Subcutaneous abdominal adipose tissue (tissue), 5 donors: ENCODE results near the gene LDB1.
A peak's percentile ranks its signal among the peaks of the same experiment; 100 is the strongest.

Source experiments
- H3K27ac ChIP-seq: one replicate; pipeline ENCODE4 v1.7.0; 2013; ENCODE audit warnings: low read depth, mild to moderate bottlenecking, inconsistent platforms, low read length, moderate library complexity
- H3K27me3 ChIP-seq, 5 donors: one replicate each; pipeline ENCODE4 v1.7.0; 2013; ENCODE audit warnings: low read length in 5 of 5, inconsistent platforms in 1 of 5; ENCODE audit not compliant: control insufficient read depth in 5 of 5, insufficient read depth in 4 of 5
- H3K36me3 ChIP-seq, 5 donors: one replicate each; pipeline ENCODE4 v1.7.0; 2013; ENCODE audit warnings: low read length in 5 of 5; ENCODE audit not compliant: control insufficient read depth in 5 of 5, insufficient read depth in 5 of 5
- H3K4me1 ChIP-seq, 5 donors: one replicate each; pipeline ENCODE4 v1.7.0; 2013; ENCODE audit warnings: low read length in 5 of 5, mild to moderate bottlenecking in 3 of 5, moderate library complexity in 1 of 5; ENCODE audit not compliant: control insufficient read depth in 5 of 5, insufficient read depth in 5 of 5
- H3K4me3 ChIP-seq, 5 donors: one replicate each; pipeline ENCODE4 v1.7.0; 2013; ENCODE audit warnings: low read length in 5 of 5, low read depth in 1 of 5
- H3K9ac ChIP-seq, 5 donors: one replicate each; pipeline ENCODE4 v1.7.0; 2013; ENCODE audit warnings: low read length in 5 of 5, mild to moderate bottlenecking in 4 of 5, moderate library complexity in 3 of 5
- H3K9me3 ChIP-seq, 5 donors: one replicate each; pipeline ENCODE4 v1.7.0; 2013; ENCODE audit warnings: low read length in 5 of 5; ENCODE audit not compliant: control insufficient read depth in 5 of 5
- donor health status: healthy.
- donor health status: healthy.
- donor health status: healthy.
- donor health status: healthy.
- donor health status: healthy.

LDB1 gene

GRCh38 chr10:102086196-102086595, 34.0 kb downstream of the LDB1 start:
- Histone ChIP-seq H3K36me3 (no peaks in the 10 kb centered on the region), H3K4me1 (no peaks in the 10 kb centered on the region), H3K9me3 (no peaks in the 10 kb centered on the region), H3K27me3 (no peaks in the 10 kb centered on the region), H3K4me3 (no peak overlapping the region), H3K27ac (no peak overlapping the region), H3K9ac (no peak overlapping the region)

- Histone ChIP-seq H3K4me3 (no peak overlapping the region), H3K27me3 (no peaks in the 10 kb centered on the region)
Observed at GRCh38 chr10:102085336-102085735, 34.8 kb downstream of the LDB1 start.

GRCh38 chr10:102083541-102083940, 36.6 kb downstream of the LDB1 start:
- H3K27me3 ChIP-seq = no peaks in the 10 kb centered on the region

More at GRCh38 chr10:102085336-102085735, 34.8 kb downstream of the LDB1 start:
- H3K27ac ChIP-seq = no peak overlapping the region
- no peaks in the 10 kb centered on the region for H3K9me3 ChIP-seq
- H3K4me1 ChIP-seq = no peaks in the 10 kb centered on the region
- no peak overlapping the region for H3K9ac ChIP-seq
- no peaks in the 10 kb centered on the region for H3K36me3 ChIP-seq

GRCh38 chr10:102072673-102073527, 47.3 kb downstream of the LDB1 start:
- peaks cover 0 to 12% (median 0%) of the 10 kb centered on the region in 5 donors for H3K36me3 ChIP-seq
- H3K27me3 ChIP-seq = no peaks in the 10 kb centered on the region
- H3K27ac ChIP-seq = no peak overlapping the region
- no peaks in the 10 kb centered on the region for H3K9me3 ChIP-seq
- peaks cover 0 to 16% (median 9%) of the 10 kb centered on the region in 5 donors for H3K4me1 ChIP-seq
- H3K9ac ChIP-seq = no peak overlapping the region
- H3K4me3 ChIP-seq = no peak overlapping the region

More at GRCh38 chr10:102083541-102083940, 36.6 kb downstream of the LDB1 start:
- H3K36me3 ChIP-seq = no peaks in the 10 kb centered on the region
- no peaks in the 10 kb centered on the region for H3K9me3 ChIP-seq
- no peaks in the 10 kb centered on the region for H3K4me1 ChIP-seq
- H3K9ac ChIP-seq = no peak overlapping the region
- no peak overlapping the region for H3K4me3 ChIP-seq
- no peak overlapping the region for H3K27ac ChIP-seq

- Histone ChIP-seq H3K4me1 (peaks cover 9 to 44% (median 35%) of the 10 kb centered on the region in 5 donors), H3K36me3 (peaks cover 0 to 26% (median 5%) of the 10 kb centered on the region in 5 donors)
Observed at GRCh38 chr10:102069071-102069470, 51.1 kb downstream of the LDB1 start.

GRCh38 chr10:102068216-102068615, 52.0 kb downstream of the LDB1 start:
- Histone ChIP-seq H3K9me3 (no peaks in the 10 kb centered on the region), H3K4me3 (no peak overlapping the region), H3K4me1 (peaks cover 9 to 44% (median 35%) of the 10 kb centered on the region in 5 donors), H3K9ac (peak overlapping the region in 1 of 5 donors; percentile 39), H3K27ac (no peak overlapping the region), H3K27me3 (no peaks in the 10 kb centered on the region), H3K36me3 (peaks cover 0 to 26% (median 5%) of the 10 kb centered on the region in 5 donors)

More at GRCh38 chr10:102069071-102069470, 51.1 kb downstream of the LDB1 start:
- Histone ChIP-seq H3K9me3 (no peaks in the 10 kb centered on the region), H3K27me3 (no peaks in the 10 kb centered on the region), H3K4me3 (no peak overlapping the region), H3K9ac (peak overlapping the region in 1 of 5 donors; percentile 12), H3K27ac (no peak overlapping the region)

GRCh38 chr10:102067091-102067916, 52.9 kb downstream of the LDB1 start:
- Histone ChIP-seq H3K9me3 (no peaks in the 10 kb centered on the region), H3K27ac (no peak overlapping the region), H3K27me3 (no peaks in the 10 kb centered on the region), H3K4me3 (peak overlapping the region in 1 of 5 donors; percentile 96), H3K9ac (peak overlapping the region in 4 of 5 donors; percentile 15 to 94 (median 86)), H3K4me1 (peaks cover 9 to 44% (median 35%) of the 10 kb centered on the region in 5 donors), H3K36me3 (peaks cover 0 to 26% (median 5%) of the 10 kb centered on the region in 5 donors)

GRCh38 chr10:102066399-102067088, 53.6 kb downstream of the LDB1 start:
- H3K4me3 ChIP-seq = peak overlapping the region; percentile 40 to 96 (median 78)
- H3K9me3 ChIP-seq = no peaks in the 10 kb centered on the region
- H3K27me3 ChIP-seq = no peaks in the 10 kb centered on the region
- H3K4me1 ChIP-seq = peaks cover 9 to 44% (median 35%) of the 10 kb centered on the region in 5 donors
- H3K27ac ChIP-seq = no peak overlapping the region
- peaks cover 0 to 26% (median 5%) of the 10 kb centered on the region in 5 donors for H3K36me3 ChIP-seq
- peak overlapping the region; percentile 68 to 94 (median 92) for H3K9ac ChIP-seq

- no peaks in the 10 kb centered on the region for H3K9me3 ChIP-seq
- H3K36me3 ChIP-seq = peaks cover 0 to 26% (median 5%) of the 10 kb centered on the region in 5 donors
- peaks cover 9 to 44% (median 35%) of the 10 kb centered on the region in 5 donors for H3K4me1 ChIP-seq
- peak overlapping the region; percentile 50 to 96 (median 78) for H3K4me3 ChIP-seq
- no peaks in the 10 kb centered on the region for H3K27me3 ChIP-seq
- H3K9ac ChIP-seq = peak overlapping the region; percentile 68 to 94 (median 92)
- peak overlapping the region; percentile 74 for H3K27ac ChIP-seq
Observed at GRCh38 chr10:102065561-102066398, 54.4 kb downstream of the LDB1 start.
